GM19351 (cell line): Measurements from ENCODE around the gene KRT77.

Experiments
- ATAC-seq: cut with Tn5 transposase; IDR thresholded peaks from one replicate; pipeline ENCODE4 v1.9.1; 2021; ENCODE audit warnings: mild to moderate bottlenecking, moderate library complexity; ENCODE audit not compliant: unreplicated experiment

KRT77 gene

GRCh38 chr12:52694151-52694550, 9.2 kb downstream of the KRT77 start:
- no peak for ATAC-seq

GRCh38 chr12:52693261-52693660, 10.1 kb downstream of the KRT77 start:
- ATAC-seq, result no peak

- no peak for ATAC-seq
These were observed 11.1 kb downstream of the KRT77 start for GRCh38 chr12:52692254-52692653.

GRCh38 chr12:52691841-52692150, 11.5 kb downstream of the KRT77 start:
- ATAC-seq, result no peak

- ATAC-seq, result no peak
These were observed 12.1 kb downstream of the KRT77 start for GRCh38 chr12:52691076-52691840.

GRCh38 chr12:52690351-52691075, 12.8 kb downstream of the KRT77 start:
- no peak for ATAC-seq

GRCh38 chr12:52689936-52690335, 13.4 kb downstream of the KRT77 start:
- ATAC-seq, result no peak

- ATAC-seq, result no peak
These were observed 14.1 kb downstream of the KRT77 start for GRCh38 chr12:52689239-52689638.

GRCh38 chr12:52688481-52688880, 14.8 kb downstream of the KRT77 start:
- no peak for ATAC-seq

- no peak for ATAC-seq
These were observed 15.6 kb downstream of the KRT77 start for GRCh38 chr12:52687497-52688385.

- ATAC-seq, result no peak
These were observed 16.4 kb downstream of the KRT77 start for GRCh38 chr12:52686756-52687487.

GRCh38 chr12:52686063-52686462, 17.3 kb downstream of the KRT77 start:
- no peak for ATAC-seq

GRCh38 chr12:52685406-52685890, 17.9 kb downstream of the KRT77 start:
- no peak for ATAC-seq

- no peak for ATAC-seq
These were observed 18.9 kb downstream of the KRT77 start for GRCh38 chr12:52684431-52684830.

GRCh38 chr12:52683575-52684300, 19.6 kb downstream of the KRT77 start:
- no peak for ATAC-seq

- no peak for ATAC-seq
These were observed 20.3 kb downstream of the KRT77 start for GRCh38 chr12:52682938-52683574.

GRCh38 chr12:52682381-52682660, 21.0 kb downstream of the KRT77 start:
- ATAC-seq, result no peak

GRCh38 chr12:52681526-52682380, 21.6 kb downstream of the KRT77 start:
- ATAC-seq, result no peak

- ATAC-seq, result no peak
These were observed 23.0 kb downstream of the KRT77 start, which contains the start of gene KRT1 for GRCh38 chr12:52680363-52680762. Gene KRT1 (minus strand): TSS chr12:52680407. CDS start chr12:52680348, 59 bp downstream.
